Fibroblast of peridontal ligament (primary cell): ENCODE measurements around the gene ITGA4.
"Not testable (repeated sequence)": the region's sequence is repeated elsewhere in the genome, so short reads cannot be mapped to it uniquely, and the experiment has no call there.

ENCODE experiments used
- DNase-seq: peaks from one replicate; pipeline ENCODE4 v3.0.0-alpha.2; 2010; ENCODE audit errors: extremely low read depth

The ITGA4 gene

DNA sequence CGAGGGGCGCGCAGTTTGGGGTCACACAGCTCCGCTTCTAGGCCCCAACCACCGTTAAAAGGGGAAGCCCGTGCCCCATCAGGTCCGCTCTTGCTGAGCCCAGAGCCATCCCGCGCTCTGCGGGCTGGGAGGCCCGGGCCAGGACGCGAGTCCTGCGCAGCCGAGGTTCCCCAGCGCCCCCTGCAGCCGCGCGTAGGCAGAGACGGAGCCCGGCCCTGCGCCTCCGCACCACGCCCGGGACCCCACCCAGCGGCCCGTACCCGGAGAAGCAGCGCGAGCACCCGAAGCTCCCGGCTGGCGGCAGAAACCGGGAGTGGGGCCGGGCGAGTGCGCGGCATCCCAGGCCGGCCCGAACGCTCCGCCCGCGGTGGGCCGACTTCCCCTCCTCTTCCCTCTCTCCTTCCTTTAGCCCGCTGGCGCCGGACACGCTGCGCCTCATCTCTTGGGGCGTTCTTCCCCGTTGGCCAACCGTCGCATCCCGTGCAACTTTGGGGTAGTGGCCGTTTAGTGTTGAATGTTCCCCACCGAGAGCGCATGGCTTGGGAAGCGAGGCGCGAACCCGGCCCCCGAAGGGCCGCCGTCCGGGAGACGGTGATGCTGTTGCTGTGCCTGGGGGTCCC, at the start of gene ITGA4:
TSS of gene ITGA4 (plus strand) at position 266 of the 620 bp plus-strand sequence. CDS start at position 535, 269 bp downstream.
- peak; percentile 68 for DNase-seq

DNA sequence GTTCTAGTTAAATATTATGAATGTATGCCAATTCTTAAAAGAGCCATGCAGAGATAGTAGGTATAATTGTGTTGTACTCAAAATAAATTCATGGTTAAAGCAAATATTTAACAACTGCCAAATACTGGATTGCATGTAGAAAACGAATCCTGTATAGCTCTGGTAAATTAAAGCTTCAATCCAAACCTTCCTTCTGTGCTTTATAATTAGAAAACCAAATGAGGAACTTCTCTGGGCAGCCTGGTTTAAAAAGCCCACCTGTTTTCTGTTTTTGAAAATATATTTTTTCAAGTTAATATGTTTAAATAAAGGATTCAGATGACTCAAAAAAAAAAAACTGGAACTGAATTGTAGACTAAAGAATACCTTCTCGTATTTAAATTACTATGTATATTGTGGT, 48.3 kb upstream of the ITGA4 start:
- no peak for DNase-seq

DNA sequence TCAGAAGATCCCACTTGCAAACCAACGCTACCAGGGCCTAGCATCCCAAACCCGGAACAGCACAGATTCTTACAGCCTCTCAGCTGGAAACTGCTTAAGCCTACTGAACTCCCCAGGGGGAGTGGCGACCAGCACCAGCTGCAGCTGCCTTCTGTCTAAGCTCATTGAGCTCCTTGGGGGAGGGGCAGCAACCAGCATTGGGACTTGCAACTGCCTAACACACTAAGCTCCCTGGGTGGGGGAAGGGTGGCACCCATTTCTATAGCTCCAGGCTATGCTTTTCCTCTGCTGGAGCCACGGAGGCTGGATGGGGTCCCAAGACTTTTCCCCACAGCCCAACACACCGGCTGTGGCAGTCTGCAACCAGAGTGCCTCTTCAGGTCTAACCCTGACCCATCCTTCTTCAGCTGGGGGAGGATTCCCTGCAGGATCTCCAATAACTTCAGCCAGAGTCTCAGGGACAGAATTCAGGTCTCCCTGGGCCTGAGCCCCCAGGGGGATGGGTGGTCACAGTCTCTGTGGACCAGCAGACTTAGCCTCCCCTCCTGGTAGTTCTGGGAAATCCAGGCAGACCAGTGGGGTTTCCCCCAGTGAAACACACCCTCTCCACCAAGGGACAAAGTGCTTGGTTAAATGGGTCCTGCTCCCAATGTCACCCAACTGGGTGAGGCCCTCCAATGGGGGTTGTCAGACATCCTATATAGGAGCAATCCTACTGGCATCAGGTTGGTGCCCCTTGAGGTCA, 45.9 kb upstream of the ITGA4 start:
- no peak for DNase-seq

DNA sequence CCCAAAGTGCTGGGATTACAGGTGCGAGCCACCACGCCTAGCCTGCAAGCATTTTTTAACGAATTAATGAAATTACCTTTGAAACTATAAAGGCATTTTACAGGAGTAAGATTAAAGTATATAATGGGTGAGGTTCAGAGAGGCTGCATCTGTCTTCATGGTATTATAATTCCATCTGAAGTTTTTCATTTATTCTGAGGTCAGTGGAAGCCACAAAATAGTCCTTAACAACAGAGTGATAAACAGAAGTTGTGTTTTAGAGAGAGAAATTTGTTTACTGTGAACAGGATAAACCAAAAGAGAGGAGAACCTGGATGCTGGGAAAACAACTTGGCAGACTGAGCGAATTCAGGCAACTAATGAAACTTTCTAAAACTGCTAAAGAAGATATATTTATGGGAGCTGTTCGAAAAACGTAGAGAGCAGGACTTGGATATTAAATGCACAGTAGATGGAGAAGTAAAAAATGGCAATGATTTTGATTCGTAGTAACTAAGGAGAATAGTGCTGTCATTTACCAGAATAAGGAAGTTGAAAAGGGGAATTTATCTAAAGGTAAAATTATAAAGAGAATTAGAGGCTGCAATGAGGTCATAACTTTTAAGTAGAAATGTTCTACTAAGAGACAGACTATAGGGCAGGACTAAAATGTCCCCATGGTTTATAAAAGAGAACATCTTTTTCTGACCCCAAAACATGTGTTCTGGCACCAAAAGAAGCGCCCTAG, 37.9 kb upstream of the ITGA4 start:
- no peak for DNase-seq

DNA sequence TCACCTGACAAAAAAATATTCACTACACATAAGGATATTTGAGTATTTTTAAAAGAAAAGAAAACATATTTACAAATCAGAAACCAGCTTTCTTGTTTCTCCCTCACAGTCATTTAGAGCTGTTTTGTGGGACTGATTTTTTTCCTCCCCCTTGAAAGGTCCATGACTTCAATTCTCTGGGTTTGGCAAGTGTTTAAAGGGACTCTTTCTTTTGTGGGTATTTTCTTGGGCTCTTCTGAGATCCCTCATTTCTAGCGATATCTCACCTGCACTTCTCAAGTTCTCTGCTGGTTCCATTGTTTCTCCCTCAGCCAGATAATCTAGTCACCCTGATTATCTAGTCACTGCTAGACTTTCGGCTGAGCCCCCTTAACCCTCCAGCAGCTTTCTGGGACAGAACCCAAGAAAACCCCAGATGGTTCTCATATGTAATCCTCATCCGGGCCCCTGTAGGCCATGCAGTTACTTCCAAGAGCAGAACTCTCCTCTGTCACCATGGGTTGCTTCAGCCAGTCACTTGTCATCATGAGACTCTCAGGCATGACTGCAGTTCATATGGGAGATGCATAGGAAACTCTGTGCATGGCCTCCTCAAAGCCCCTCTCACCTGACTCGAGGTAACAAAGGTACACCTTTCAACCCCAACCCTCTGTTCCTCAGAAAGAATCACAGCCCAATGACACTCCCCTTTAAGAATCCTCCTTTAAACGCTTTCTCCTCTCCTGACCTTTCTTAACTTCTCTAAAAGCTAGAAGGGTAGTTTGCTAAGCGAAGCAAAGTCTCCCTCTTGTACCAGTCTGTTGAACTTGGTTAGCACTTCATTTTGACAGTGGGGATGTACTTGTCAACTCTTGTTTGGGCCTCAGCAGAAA, 36.7 kb upstream of the ITGA4 start:
- DNase-seq, result no peak

DNA sequence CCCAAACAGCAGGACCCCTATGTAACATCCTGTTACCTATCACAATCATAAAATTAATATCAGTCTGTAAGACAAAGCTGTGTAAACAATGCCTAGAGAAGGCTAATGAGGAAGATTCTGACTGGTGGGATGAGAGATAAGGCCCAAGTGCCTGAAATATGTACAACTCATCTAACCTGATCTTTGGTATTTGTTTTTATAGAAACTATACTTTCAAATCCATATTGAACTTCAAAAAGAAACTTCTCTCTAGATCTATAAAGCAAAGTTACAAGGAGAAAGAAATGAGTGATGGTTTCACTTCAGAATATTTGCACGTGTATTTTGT, 36.1 kb upstream of the ITGA4 start:
- no peak for DNase-seq

DNA sequence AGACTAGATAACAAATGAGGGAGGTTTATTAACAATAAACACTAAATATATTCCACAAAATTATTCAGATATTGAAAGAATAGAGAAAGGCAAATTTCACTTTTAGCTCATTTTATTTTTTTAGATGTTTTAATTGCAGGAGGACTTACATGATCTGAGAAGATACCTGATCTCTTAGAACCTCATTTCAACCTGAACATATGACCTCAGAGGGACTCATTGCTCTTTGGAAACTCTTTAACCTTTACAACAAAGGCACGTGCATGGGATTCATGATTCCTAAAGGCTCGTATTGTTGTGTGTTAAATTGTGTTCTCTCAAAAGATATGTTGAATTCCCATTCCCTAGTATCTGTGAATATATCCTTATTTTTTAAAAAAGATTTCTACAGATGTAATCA, 35.7 kb upstream of the ITGA4 start:
- DNase-seq, result no peak

DNA sequence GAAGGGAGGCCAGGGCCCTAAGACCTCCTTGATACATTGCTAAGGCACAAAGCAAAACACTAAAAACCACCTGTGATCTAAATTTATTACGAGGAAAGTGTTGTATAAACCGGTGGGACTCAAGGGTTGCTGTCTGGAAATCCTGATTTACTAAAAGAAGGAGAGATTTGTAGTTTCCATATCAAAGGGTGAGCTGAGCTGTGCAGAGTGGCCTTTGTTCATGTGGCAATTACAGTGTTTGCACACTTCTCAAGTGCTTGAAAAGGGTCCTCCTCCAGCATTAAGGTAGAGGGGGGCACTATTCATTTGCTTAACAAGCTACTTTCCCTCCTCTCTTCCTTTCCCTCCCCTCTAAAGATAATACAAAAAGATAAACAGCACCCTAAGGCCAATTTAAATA, 30.5 kb upstream of the ITGA4 start:
- no peak for DNase-seq

DNA sequence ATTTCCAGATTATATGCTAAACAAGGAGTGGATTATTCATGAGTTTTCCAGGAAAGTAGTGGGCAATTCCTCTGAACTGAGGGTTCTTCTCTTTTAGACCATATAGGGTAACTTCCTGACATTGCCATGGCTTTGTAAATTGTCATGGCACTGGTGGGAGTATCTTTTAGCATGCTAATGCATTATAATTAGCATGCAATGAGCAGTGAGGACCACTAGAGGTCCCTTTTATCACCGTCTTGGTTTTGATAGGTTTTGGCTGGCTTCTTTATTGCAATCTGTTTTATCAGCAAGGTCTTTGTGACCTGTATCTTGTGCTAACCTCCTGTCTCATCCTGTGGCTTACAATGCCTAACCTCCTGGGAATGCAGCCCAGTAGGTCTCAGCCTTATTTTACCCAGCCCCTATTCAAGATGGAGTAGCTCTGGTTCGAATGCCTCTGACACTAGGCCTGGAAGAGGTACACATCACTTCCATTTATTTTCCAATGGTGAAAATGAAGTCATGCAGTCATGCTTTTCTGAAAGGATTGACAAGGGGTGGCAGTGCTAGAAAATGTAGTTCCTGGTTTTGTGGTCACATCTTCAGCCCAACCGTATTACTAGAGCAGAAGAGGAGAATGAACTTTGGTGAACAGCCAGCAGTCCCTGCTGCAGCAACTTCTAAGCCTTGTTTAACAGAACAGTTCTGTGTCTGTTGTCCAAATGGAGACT, 26.6 kb upstream of the ITGA4 start:
- DNase-seq, result peak; percentile 14

DNA sequence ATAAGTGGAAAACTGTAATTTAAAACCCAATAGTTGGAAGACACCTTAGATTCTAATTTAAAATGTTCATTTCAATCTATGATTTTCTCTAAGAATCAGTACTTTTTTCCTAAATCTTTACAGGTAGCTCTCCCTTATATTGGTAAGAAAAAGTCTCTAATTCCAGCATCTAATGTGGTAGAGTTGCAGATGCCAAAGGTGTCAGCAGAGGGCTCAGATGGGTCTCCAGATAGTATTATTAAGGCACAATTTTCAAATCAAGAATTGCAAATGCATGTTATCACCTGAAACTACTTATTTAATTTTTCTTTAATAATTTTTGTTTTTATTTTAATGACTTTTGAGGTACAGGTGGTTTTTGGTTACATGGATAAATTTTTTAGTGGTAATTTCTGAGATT, 25.5 kb upstream of the ITGA4 start:
- no peak for DNase-seq

DNA sequence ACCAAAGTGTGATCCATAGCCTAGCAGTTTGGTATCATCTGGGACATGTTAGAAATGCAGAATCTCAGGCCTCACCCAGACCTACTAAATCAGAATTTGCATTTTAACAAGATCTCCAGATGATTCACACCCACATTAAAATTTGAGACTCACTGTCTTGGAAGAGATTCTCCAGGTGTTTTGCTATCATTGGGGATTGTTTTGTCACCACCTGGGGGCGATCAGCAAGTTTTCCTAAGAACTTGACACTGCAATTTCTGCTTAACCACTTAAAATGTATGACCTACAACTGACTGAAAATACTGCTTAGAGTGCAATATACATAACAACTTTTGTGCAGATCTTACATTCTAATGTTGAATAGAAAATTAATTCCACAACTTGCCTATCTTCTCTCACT, 18.9 kb upstream of the ITGA4 start:
- no peak for DNase-seq

DNA sequence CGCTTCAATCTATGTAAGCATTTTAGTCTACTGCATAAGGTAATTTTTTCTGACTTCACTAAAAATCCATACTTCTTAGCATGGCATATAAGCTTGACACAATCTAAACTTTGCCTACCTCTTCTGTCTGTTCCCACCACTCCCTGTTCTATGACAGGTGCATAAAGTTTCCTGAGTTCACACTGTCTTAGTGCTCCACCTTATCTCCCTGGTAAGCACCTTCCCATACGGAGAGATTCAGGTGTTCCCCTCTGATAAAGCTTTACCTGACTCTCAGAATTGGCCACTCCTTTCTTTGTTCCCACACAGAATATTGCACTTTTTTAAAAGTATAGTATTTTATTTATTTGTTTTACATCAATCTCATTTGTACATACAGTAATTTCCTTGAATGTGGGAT, 16.8 kb upstream of the ITGA4 start:
- DNase-seq, result no peak

DNA sequence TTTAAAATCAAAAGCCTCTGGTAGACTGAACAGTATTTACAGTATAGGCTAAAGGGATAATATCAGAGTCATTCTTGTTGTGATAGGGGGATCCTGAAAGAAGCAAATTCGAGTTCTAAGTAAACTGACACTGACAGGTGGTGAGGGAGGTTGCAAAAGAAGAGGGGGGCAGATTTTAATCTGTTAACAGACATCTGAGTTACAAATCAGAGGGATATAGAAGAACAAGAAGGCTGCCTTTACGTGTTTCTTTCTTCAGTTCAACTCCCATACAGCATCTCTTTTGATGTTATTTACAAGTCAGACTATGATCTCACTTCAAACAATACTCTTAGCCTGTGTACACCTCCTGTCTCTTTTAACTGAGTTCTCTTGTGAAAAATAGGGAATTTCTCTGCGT, 16.3 kb upstream of the ITGA4 start:
- DNase-seq, result no peak

DNA sequence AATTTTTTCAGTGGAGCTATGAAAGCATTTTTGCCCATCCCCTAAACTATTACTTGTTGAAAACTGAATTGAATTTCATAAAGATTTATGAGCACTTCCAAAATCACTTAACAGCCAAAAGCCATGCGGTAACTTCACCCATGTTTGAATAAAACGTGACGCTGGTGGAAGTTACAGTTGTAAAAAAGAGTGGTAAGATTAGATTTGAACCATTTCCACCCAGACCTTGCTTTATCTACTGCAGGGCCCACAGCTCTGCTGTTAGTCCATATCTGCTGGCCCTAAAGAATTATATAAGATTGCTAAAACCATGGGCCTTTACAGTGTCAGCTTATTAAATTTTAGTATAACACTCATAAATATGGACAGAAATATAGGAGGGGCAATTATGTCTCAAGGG, 15.5 kb upstream of the ITGA4 start:
- no peak for DNase-seq

DNA sequence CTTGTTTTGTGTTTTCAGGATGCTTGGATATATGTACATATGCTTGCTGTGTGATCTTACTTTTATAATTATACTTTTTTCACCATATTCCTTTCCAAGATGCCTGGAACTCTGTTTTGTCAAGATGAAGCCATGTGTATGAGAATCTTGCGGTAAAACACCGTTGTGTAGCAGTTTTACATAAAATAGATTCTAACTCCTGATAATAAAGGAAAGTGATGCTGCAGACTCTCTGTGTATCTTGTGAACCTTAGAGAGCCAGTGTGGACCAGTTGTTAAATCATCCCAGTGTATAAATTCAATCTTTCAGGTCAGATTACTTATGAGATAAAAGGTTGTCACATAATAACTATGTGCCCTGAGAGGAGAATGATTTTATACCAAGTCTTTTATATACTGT, 12.5 kb upstream of the ITGA4 start:
- no peak for DNase-seq

DNA sequence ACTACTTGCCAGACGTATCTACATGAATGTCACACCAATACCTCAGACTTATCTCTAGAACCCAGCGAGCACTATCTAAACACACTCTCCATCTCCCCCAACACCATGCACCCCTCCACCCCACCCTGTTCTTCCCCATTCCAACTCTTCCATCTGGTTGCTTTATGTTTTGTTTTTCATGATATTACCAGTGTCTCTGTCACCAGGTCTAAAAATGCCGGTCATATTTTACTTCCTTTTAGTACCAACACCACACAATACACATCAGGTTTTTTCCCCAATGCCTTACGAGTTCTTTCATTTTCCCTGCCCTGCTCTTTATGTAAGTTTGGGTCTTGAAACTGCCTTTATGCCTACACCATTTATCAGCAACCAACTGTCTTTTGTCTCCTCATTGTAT, 10.2 kb upstream of the ITGA4 start:
- no peak for DNase-seq

DNA sequence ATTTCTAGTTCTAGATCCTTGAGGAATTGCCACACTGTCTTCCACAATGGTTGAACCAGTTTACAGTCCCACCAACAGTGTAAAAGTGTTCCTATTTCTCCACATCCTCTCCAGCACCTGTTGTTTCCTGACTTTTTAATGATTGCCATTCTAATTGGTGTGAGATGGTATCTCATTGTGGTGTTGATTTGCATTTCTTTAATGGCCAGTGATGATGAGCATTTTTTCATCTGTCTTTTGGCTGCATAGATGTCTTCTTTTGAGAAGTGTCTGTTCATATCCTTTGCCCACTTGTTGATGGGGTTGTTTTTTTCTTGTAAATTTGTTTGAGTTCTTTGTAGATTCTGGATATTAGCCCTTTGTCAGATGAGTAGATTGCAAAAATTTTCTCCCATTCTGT, 7.9 kb upstream of the ITGA4 start:
- DNase-seq, result not testable (repeated sequence)

DNA sequence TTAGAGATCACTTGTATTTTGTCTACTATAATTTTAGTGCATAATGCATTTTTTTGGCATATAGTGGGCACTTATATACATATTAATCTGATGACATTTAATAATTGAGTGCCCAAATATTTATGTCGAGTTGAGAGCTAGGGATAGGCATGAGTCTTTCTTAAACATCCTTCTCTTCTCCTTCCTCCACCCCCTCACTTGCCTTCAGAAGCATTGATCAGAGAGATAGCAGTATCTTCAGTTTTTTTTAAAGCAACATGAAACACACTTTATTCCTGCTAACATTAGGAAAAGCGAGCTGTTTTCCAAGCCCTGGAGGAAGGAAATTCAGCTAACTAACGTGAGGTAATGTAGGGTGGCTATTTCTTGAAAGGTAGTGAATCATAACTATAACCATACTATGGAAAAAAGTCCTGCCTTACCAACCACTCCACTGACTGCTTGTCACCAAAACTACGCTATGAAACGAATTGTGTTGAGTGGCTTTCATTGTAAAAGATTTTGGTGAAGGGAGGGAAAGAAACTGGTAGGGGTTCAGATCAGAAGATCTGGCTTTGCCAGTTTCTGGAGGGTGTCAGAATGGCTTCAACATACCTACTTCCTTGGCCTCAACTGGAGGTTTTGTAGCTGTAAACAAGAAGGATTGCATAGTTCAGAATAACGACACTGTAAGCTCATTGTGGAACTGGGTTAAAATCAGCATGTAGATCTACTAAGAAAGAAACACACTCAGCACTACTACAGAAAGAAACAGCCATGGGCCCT, 2.3 kb upstream of the ITGA4 start:
- DNase-seq, result no peak

DNA sequence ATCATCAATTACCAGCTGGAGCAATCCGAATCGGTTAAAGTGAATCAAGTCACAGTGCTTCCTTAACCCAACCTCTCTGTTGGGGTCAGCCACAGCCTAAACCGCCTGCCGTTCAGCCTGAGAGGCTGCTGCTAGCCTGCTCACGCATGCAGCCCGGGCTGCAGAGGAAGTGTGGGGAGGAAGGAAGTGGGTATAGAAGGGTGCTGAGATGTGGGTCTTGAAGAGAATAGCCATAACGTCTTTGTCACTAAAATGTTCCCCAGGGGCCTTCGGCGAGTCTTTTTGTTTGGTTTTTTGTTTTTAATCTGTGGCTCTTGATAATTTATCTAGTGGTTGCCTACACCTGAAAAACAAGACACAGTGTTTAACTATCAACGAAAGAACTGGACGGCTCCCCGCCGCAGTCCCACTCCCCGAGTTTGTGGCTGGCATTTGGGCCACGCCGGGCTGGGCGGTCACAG, 496 bp upstream of the ITGA4 start:
- no peak for DNase-seq

DNA sequence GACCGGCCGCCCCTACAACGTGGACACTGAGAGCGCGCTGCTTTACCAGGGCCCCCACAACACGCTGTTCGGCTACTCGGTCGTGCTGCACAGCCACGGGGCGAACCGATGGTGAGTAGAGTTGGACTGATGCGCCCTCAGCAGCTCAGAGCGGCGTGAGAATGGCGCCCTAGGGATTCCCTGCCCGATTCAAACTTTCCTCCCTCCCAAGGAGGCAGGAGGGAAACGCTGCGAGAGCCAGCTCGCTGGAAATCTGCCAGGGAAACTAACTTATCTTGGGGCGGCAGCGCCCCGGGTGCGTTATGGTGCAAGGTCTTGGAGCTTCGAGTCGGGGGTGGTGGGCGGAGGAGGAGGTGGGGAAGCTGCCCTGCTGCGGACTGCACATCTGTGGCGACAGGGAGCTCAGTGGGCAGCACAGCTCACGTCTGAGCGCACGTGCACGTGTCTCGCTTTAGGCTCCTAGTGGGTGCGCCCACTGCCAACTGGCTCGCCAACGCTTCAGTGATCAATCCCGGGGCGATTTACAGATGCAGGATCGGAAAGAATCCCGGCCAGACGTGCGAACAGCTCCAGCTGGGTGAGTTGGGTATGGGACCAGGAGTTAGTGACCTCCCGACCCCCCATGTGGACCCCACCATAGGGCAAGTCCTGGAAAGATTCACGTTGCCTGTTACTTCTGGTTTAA, 697 bp downstream of the ITGA4 start:
- peak; percentile 49 for DNase-seq
